Sigmoid colon (tissue), 7 donors: Measurements from ENCODE around the gene ITGA2. TPM values are rescaled to one million over a fixed set of nuclear protein-coding genes. Genes with fewer than 3 reads are reported as not detected.

Experiments used
- DNase-seq: peaks from one replicate; pipeline ENCODE4 v3.0.0-alpha.2; 2019
- H3K27ac ChIP-seq, 4 donors: fragments of 200-600 bp; sonication (generic); one replicate each; pipeline ENCODE4 v1.5.1; 2016 to 2019; ENCODE audit warnings: mild to moderate bottlenecking in 1 of 4
- H3K27me3 ChIP-seq, 3 donors: fragments of 200-600 bp; sonication (generic); one replicate each; pipeline ENCODE4 v1.5.1; 2019; ENCODE audit warnings: mild to moderate bottlenecking in 1 of 3
- H3K36me3 ChIP-seq, 4 donors: fragments of 200-600 bp; sonication (generic); one replicate each; pipeline ENCODE4 v1.5.1; 2016 to 2019
- H3K4me1 ChIP-seq, 4 donors: fragments of 200-600 bp; sonication (generic); one replicate each; pipeline ENCODE4 v1.5.1; 2017 to 2019
- H3K4me3 ChIP-seq, 4 donors: fragments of 200-600 bp; sonication (generic); one replicate each; pipeline ENCODE4 v1.5.1; 2017 to 2019; ENCODE audit warnings: mild to moderate bottlenecking in 2 of 4, moderate library complexity in 1 of 4
- H3K9me3 ChIP-seq, 4 donors: fragments of 200-600 bp in 3 of 4; sonication (generic) in 3 of 4; one replicate each; pipeline versions ENCODE4 v1.5.1 to v1.6.1; 2013 to 2019
- CTCF ChIP-seq, 4 experiments: fragments of 450-650 bp in 3 of 4; fragments of 200-600 bp in 1 of 4; IDR thresholded peaks; one replicate each; pipeline ENCODE4 v1.5.1; 2016 to 2019; ENCODE audit warnings: antibody characterized with exemption in 4 of 4, mild to moderate bottlenecking in 3 of 4, moderate library complexity in 2 of 4
- EP300 ChIP-seq, 4 donors: sonication (generic); formaldehyde crosslinking; IDR thresholded peaks; one replicate each; pipeline ENCODE4 v1.6.1; 2017; ENCODE audit warnings: antibody characterized with exemption in 4 of 4
- POLR2A ChIP-seq, 2 donors: fragments of 450-650 bp; IDR thresholded peaks; one replicate each; pipeline ENCODE4 v1.6.1; 2016; ENCODE audit warnings: antibody characterized with exemption in 2 of 2, mild to moderate bottlenecking in 2 of 2, moderate library complexity in 2 of 2
- POLR2AphosphoS5 ChIP-seq, 4 donors: sonication (generic); formaldehyde crosslinking; IDR thresholded peaks; one replicate each; pipeline ENCODE4 v1.6.1; 2017; ENCODE audit warnings: antibody characterized with exemption in 4 of 4
- WGBS, 2 donors: extraction: QIAGEN DNeasy Blood & Tissue Kit; methylation state at CpG; one replicate each; pipeline ENCODE4 v1.1.7; 2013; 5-methylcytosine and 5-hydroxymethylcytosine counted together
- intact Hi-C: fragments of 100-400 bp; cut with DNase I; formaldehyde crosslinking; loops from one replicate; pipeline ENCODE4 v1.15.1; 2023
- polyA plus RNA-seq, 3 donors: library from polyadenylated mRNA; stranded (reverse); fragments of 200-250 nt; gene quantifications; one replicate each; pipeline ENCODE4 v1.2.3, GENCODE V29; 2013
- total RNA-seq, 4 donors: library from RNA; depleted of rRNA; stranded (reverse); fragments of >200 nt; gene quantifications; one replicate each; pipeline ENCODE4 v1.1.0, GENCODE V29; 2016
- donor health status: healthy with polysubstance abuse.
- donor health status: Bipolar disorder and iron deficiency.
- donor health status: healthy.

The ITGA2 gene
- total and polyA plus RNA-seq, 7 donors: 0.60 to 4.9 (median 1.4) TPM

GRCh38 chr5:53019320-53019719 lies 30.2 kb downstream of the ITGA2 start:
- H3K4me1 ChIP-seq: no peaks in the 10 kb centered on the region
- intact Hi-C loops: no loop called here
- DNase-seq: no peak
- TF ChIP-seq POLR2AphosphoS5 (IDR thresholded peaks at IDR 0.05) (no peak), POLR2A (IDR thresholded peaks at IDR 0.05) (no peak)
- no peak overlapping the region for H3K27ac ChIP-seq
- H3K36me3 ChIP-seq: no peaks in the 10 kb centered on the region
- no peaks in the 10 kb centered on the region for H3K27me3 ChIP-seq
- WGBS, 2 donors: 88 to 90% methylated on average over 4 of the region's 4 CpGs
- no peaks in the 10 kb centered on the region for H3K9me3 ChIP-seq
- no peak overlapping the region for H3K4me3 ChIP-seq

GRCh38 chr5:53022930-53023511 lies 33.9 kb downstream of the ITGA2 start:
- intact Hi-C loops: no loop called here
- Histone ChIP-seq H3K4me3 (no peak overlapping the region), H3K4me1 (no peaks in the 10 kb centered on the region), H3K27ac (no peak overlapping the region), H3K36me3 (no peaks in the 10 kb centered on the region), H3K27me3 (no peaks in the 10 kb centered on the region), H3K9me3 (no peaks in the 10 kb centered on the region)
- TF ChIP-seq POLR2AphosphoS5 (IDR thresholded peaks at IDR 0.05): no peak
- TF ChIP-seq POLR2A (IDR thresholded peaks at IDR 0.05): no peak
- no peak for TF ChIP-seq CTCF (IDR thresholded peaks at IDR 0.05)
- TF ChIP-seq EP300 (IDR thresholded peaks at IDR 0.05): no peak
- WGBS, 2 donors: 32 to 73% methylated on average over 6 of the region's 6 CpGs
- DNase-seq: no peak

GRCh38 chr5:53023969-53024368 lies 34.8 kb downstream of the ITGA2 start:
- H3K4me3 ChIP-seq: no peak overlapping the region
- H3K27ac ChIP-seq: no peak overlapping the region
- no peaks in the 10 kb centered on the region for H3K9me3 ChIP-seq
- no peaks in the 10 kb centered on the region for H3K27me3 ChIP-seq
- no peaks in the 10 kb centered on the region for H3K4me1 ChIP-seq
- TF ChIP-seq POLR2AphosphoS5 (IDR thresholded peaks at IDR 0.05) (peak in 2 of 4 donors; percentile 11 to 20), EP300 (IDR thresholded peaks at IDR 0.05) (no peak), POLR2A (IDR thresholded peaks at IDR 0.05) (no peak), CTCF (IDR thresholded peaks at IDR 0.05) (no peak)
- 64 to 75% methylated on average over 2 of the region's 2 CpGs for WGBS, 2 donors
- intact Hi-C loops: no loop called here
- no peak for DNase-seq
- no peaks in the 10 kb centered on the region for H3K36me3 ChIP-seq

- H3K4me1 ChIP-seq: no peaks in the 10 kb centered on the region
- no peaks in the 10 kb centered on the region for H3K36me3 ChIP-seq
- no peaks in the 10 kb centered on the region for H3K27me3 ChIP-seq
- TF ChIP-seq POLR2A (IDR thresholded peaks at IDR 0.05) (no peak), CTCF (IDR thresholded peaks at IDR 0.05) (no peak), EP300 (IDR thresholded peaks at IDR 0.05) (no peak), POLR2AphosphoS5 (IDR thresholded peaks at IDR 0.05) (no peak)
- 78 to 90% methylated on average over 4 of the region's 4 CpGs for WGBS, 2 donors
- H3K27ac ChIP-seq: no peak overlapping the region
- intact Hi-C loops: no loop called here
- no peak for DNase-seq
- H3K9me3 ChIP-seq: no peaks in the 10 kb centered on the region
- no peak overlapping the region for H3K4me3 ChIP-seq
Observed at GRCh38 chr5:53024535-53024934, 35.4 kb downstream of the ITGA2 start.

- Histone ChIP-seq H3K27ac (no peak overlapping the region), H3K9me3 (no peaks in the 10 kb centered on the region), H3K4me1 (peaks cover 0 to under 1% (median 0%) of the 10 kb centered on the region in 4 donors), H3K36me3 (no peaks in the 10 kb centered on the region), H3K4me3 (no peak overlapping the region), H3K27me3 (no peaks in the 10 kb centered on the region)
- WGBS, 2 donors: 84 to 92% methylated on average over 5 of the region's 5 CpGs
- no peak for DNase-seq
- TF ChIP-seq CTCF (IDR thresholded peaks at IDR 0.05): no peak
- no peak for TF ChIP-seq EP300 (IDR thresholded peaks at IDR 0.05)
- TF ChIP-seq POLR2A (IDR thresholded peaks at IDR 0.05): no peak
- TF ChIP-seq POLR2AphosphoS5 (IDR thresholded peaks at IDR 0.05): no peak
- intact Hi-C loops: no loop called here
Observed at GRCh38 chr5:53025487-53025886, 36.3 kb downstream of the ITGA2 start.
